HepG2 (cell line): ENCODE measurements around the gene RAC2.

ENCODE experiments used
- AKAP8 ChIP-seq: sonication (generic); formaldehyde crosslinking; IDR thresholded peaks from 2 replicates; pipeline ENCODE4 v1.5.1; 2020; ENCODE audit warnings: mild to moderate bottlenecking, missing genetic modification reagents
- TF ChIP-seq, protein P1 (sequence below): sonication (generic); formaldehyde crosslinking; IDR thresholded peaks from 2 replicates; pipeline ENCODE4 v1.4.0; 2020; ENCODE audit warnings: missing genetic modification reagents
- TF ChIP-seq, protein P2 (sequence below): sonication (generic); formaldehyde crosslinking; IDR thresholded peaks from 2 replicates; pipeline ENCODE4 v1.5.0; 2020; ENCODE audit warnings: mild to moderate bottlenecking, missing genetic modification reagents, moderate library complexity

DNA sequence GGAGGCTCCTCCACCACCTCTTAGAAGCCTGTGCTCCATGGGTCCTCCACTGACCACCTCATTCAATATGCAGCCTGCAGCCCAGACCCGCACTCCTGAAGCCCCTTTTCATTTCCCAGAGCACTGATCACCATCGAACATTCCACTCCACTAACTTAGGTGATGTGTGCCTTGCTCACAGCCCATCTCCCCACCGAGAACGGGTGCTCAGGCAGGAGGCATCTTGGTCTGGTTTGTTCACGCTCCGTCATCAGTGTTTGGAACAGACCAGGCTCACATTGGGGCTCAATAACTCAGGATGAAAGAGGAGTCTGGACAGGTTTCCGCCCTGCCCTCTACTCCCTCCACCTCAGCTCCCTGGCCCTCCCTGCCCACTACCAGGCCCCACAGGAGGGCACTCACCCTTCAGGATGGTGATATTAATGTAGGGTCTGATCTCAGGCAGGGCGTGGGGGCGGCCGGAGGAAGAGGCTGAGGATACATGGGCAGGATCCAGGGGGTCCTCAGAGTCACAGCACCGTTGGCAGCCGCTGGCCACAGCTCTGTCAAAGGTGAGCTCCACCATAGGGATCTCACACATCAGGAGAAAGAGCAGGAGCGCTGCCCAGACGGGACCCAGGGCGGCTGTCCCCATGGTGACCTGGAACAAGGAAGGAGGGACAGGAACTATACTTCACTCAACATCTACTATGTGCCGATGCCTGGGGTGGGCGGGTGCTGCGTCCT, 59.1 kb downstream of the RAC2 start:
- no peak for TF ChIP-seq AKAP8 (CRISPR knock-in tag)
- TF ChIP-seq, protein P1, sequence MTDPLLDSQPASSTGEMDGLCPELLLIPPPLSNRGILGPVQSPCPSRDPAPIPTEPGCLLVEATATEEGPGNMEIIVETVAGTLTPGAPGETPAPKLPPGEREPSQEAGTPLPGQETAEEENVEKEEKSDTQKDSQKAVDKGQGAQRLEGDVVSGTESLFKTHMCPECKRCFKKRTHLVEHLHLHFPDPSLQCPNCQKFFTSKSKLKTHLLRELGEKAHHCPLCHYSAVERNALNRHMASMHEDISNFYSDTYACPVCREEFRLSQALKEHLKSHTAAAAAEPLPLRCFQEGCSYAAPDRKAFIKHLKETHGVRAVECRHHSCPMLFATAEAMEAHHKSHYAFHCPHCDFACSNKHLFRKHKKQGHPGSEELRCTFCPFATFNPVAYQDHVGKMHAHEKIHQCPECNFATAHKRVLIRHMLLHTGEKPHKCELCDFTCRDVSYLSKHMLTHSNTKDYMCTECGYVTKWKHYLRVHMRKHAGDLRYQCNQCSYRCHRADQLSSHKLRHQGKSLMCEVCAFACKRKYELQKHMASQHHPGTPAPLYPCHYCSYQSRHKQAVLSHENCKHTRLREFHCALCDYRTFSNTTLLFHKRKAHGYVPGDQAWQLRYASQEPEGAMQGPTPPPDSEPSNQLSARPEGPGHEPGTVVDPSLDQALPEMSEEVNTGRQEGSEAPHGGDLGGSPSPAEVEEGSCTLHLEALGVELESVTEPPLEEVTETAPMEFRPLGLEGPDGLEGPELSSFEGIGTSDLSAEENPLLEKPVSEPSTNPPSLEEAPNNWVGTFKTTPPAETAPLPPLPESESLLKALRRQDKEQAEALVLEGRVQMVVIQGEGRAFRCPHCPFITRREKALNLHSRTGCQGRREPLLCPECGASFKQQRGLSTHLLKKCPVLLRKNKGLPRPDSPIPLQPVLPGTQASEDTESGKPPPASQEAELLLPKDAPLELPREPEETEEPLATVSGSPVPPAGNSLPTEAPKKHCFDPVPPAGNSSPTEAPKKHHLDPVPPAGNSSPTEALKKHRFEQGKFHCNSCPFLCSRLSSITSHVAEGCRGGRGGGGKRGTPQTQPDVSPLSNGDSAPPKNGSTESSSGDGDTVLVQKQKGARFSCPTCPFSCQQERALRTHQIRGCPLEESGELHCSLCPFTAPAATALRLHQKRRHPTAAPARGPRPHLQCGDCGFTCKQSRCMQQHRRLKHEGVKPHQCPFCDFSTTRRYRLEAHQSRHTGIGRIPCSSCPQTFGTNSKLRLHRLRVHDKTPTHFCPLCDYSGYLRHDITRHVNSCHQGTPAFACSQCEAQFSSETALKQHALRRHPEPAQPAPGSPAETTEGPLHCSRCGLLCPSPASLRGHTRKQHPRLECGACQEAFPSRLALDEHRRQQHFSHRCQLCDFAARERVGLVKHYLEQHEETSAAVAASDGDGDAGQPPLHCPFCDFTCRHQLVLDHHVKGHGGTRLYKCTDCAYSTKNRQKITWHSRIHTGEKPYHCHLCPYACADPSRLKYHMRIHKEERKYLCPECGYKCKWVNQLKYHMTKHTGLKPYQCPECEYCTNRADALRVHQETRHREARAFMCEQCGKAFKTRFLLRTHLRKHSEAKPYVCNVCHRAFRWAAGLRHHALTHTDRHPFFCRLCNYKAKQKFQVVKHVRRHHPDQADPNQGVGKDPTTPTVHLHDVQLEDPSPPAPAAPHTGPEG (CRISPR knock-in tag): no peak
- TF ChIP-seq, protein P2, sequence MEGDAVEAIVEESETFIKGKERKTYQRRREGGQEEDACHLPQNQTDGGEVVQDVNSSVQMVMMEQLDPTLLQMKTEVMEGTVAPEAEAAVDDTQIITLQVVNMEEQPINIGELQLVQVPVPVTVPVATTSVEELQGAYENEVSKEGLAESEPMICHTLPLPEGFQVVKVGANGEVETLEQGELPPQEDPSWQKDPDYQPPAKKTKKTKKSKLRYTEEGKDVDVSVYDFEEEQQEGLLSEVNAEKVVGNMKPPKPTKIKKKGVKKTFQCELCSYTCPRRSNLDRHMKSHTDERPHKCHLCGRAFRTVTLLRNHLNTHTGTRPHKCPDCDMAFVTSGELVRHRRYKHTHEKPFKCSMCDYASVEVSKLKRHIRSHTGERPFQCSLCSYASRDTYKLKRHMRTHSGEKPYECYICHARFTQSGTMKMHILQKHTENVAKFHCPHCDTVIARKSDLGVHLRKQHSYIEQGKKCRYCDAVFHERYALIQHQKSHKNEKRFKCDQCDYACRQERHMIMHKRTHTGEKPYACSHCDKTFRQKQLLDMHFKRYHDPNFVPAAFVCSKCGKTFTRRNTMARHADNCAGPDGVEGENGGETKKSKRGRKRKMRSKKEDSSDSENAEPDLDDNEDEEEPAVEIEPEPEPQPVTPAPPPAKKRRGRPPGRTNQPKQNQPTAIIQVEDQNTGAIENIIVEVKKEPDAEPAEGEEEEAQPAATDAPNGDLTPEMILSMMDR (CRISPR knock-in tag): no peak
